Body of pancreas (tissue), 4 donors: ENCODE measurements around the gene DGKD.

Experiments
- CTCF ChIP-seq, 7 experiments: fragments of 450-650 bp in 4 of 7; fragments of 200-600 bp in 3 of 7; sonication (generic) in 3 of 7; IDR thresholded peaks; one replicate each; pipeline ENCODE4 v1.5.1; 2016 to 2019; ENCODE audit warnings: antibody characterized with exemption in 7 of 7
- POLR2A ChIP-seq, 3 donors: fragments of 450-650 bp; IDR thresholded peaks; one replicate each; pipeline ENCODE4 v1.6.1; 2016; ENCODE audit warnings: antibody characterized with exemption in 3 of 3, mild to moderate bottlenecking in 2 of 3

- TF ChIP-seq CTCF (IDR thresholded peaks at IDR 0.05) (no peak), POLR2A (IDR thresholded peaks at IDR 0.05) (no peak)
Observed at GRCh38 chr2:233492078-233492477, 137.8 kb downstream of the DGKD start.
